HepG2 (cell line): ENCODE results near the gene LTC4S. TPM values are rescaled to one million over a fixed set of nuclear protein-coding genes. Genes with fewer than 3 reads are reported as not detected.

ENCODE experiments used
- ATM ChIP-seq: fragments of 450-650 bp; IDR thresholded peaks from 2 replicates; pipeline ENCODE4 v1.7.1; 2017; ENCODE audit warnings: mild to moderate bottlenecking, borderline replicate concordance
- FOXC1 ChIP-seq: sonication (generic); formaldehyde crosslinking; IDR thresholded peaks from 2 replicates; pipeline ENCODE4 v1.8.0; 2022; ENCODE audit warnings: mild to moderate bottlenecking, missing genetic modification reagents, borderline replicate concordance
- FOXP4 ChIP-seq: sonication (generic); formaldehyde crosslinking; IDR thresholded peaks from 2 replicates; pipeline ENCODE4 v1.4.0; 2020; ENCODE audit warnings: missing genetic modification reagents
- HNRNPUL1 ChIP-seq: fragments of 200-400 bp; formaldehyde crosslinking; IDR thresholded peaks from 2 replicates; pipeline ENCODE4 v1.6.1; 2017; ENCODE audit warnings: low read depth, mild to moderate bottlenecking, low read length, moderate library complexity
- MED1 ChIP-seq: sonication (generic); formaldehyde crosslinking; IDR thresholded peaks from 2 replicates; pipeline ENCODE4 v1.4.0; 2020; ENCODE audit warnings: missing genetic modification reagents
- POLR2AphosphoS5 ChIP-seq: IDR thresholded peaks from 2 replicates; pipeline ENCODE4 v1.6.1; 2012; ENCODE audit warnings: low read depth, low read length
- PRDM10 ChIP-seq: sonication (generic); formaldehyde crosslinking; IDR thresholded peaks from 2 replicates; pipeline ENCODE4 v1.4.0; 2020; ENCODE audit warnings: low read depth, missing genetic modification reagents
- SMARCE1 ChIP-seq: fragments of 450-650 bp; IDR thresholded peaks from 2 replicates; pipeline ENCODE4 v1.6.1; 2017; ENCODE audit warnings: borderline replicate concordance
- SP4 ChIP-seq: sonication (generic); formaldehyde crosslinking; IDR thresholded peaks from 2 replicates; pipeline ENCODE4 v1.8.1; 2023; ENCODE audit warnings: mild to moderate bottlenecking, missing genetic modification reagents
- TEAD3 ChIP-seq: optimal IDR thresholded peaks from 2 replicates; pipeline ENCODE3; 2016; ENCODE audit warnings: borderline replicate concordance
- ZNF235 ChIP-seq: sonication (generic); formaldehyde crosslinking; IDR thresholded peaks from 2 replicates; pipeline ENCODE4 v1.8.1; 2023; ENCODE audit warnings: mild to moderate bottlenecking, missing genetic modification reagents, borderline replicate concordance
- ZNF619 ChIP-seq: sonication (generic); formaldehyde crosslinking; IDR thresholded peaks from 2 replicates; pipeline ENCODE4 v1.4.0; 2020; ENCODE audit warnings: mild to moderate bottlenecking, missing genetic modification reagents
- ZNF777 ChIP-seq: sonication (generic); formaldehyde crosslinking; IDR thresholded peaks from 2 replicates; pipeline ENCODE4 v1.4.0; 2020; ENCODE audit warnings: missing genetic modification reagents
- ZNF883 ChIP-seq: sonication (generic); formaldehyde crosslinking; IDR thresholded peaks from 2 replicates; pipeline ENCODE4 v1.5.1; 2020; ENCODE audit warnings: mild to moderate bottlenecking, missing genetic modification reagents; ENCODE audit errors: not compliant biosample characterization
- polyA plus RNA-seq, 8 experiments: library from polyadenylated mRNA; depleted of rRNA in 3 of 8; stranded (reverse) in 7 of 8; unstranded in 1 of 8; fragments of >200 nt; fragmentation: Illumina TruSeq in 4 of 8; extraction: Trizol in 4 of 8; gene quantifications; 2 replicates each; pipeline versions ENCODE4 v1.2.1 to v1.2.3, GENCODE V29; 2011 to 2016; ENCODE audit warnings: low read depth in 4 of 8, missing spikeins in 1 of 8, mixed read lengths in 1 of 8; ENCODE audit not compliant: insufficient read depth in 1 of 8
- total RNA-seq, 5 experiments: library from RNA; depleted of rRNA; stranded (reverse); fragments of >200 nt; fragmentation: Illumina TruSeq; extraction: Trizol; gene quantifications; 2 replicates each; pipeline ENCODE4 v1.2.3, GENCODE V29; 2016; ENCODE audit warnings: low read depth in 1 of 5
- TF ChIP-seq, protein P1 (sequence below): sonication (generic); formaldehyde crosslinking; IDR thresholded peaks from 2 replicates; pipeline ENCODE4 v1.4.0; 2020; ENCODE audit warnings: missing genetic modification reagents

LTC4S gene
- total and polyA plus RNA-seq, 2 of the 13 experiments (the other 11 are each of a cell fraction or from before 2014, with no cell fraction given): 0.35 TPM; not detected in 1

DNA sequence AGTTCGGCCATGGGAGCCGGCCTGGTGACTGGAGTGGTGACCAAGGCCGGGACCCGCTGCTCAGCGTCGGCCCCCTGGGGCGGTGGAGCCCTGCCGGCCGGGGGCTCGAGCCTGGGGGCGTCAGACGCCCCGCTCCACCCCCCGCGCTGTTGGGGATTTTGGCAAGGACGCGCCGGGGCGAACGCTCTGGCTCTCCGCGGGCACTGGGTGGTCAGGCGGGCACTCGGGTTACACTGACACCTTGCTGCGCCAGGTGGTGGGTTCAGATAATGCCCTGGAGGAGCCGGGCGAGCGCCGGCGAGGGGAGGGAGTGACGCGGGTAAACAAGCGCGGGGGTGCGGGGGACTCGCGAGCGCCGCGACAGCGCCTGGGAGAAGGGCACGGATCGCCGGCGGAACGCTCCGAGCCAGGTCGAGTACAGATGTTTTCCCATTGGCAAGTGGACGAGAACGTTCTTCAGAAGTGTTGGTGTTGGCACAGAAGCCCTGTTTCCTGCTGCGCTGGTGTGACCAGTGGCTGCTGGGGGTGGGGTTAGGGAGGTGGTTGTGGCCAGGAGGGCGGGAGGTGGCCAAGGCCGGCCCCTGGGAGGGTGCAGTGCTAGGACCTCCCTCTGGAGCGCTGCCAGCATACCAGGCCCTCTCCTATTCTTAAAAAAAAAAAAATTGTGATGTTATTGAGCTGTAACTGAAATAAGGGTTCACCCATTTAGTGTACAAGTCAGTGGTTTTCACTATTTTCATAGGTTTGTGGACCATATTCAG is 27.7 kb downstream of the LTC4S start (continued):
- TF ChIP-seq, protein P1, sequence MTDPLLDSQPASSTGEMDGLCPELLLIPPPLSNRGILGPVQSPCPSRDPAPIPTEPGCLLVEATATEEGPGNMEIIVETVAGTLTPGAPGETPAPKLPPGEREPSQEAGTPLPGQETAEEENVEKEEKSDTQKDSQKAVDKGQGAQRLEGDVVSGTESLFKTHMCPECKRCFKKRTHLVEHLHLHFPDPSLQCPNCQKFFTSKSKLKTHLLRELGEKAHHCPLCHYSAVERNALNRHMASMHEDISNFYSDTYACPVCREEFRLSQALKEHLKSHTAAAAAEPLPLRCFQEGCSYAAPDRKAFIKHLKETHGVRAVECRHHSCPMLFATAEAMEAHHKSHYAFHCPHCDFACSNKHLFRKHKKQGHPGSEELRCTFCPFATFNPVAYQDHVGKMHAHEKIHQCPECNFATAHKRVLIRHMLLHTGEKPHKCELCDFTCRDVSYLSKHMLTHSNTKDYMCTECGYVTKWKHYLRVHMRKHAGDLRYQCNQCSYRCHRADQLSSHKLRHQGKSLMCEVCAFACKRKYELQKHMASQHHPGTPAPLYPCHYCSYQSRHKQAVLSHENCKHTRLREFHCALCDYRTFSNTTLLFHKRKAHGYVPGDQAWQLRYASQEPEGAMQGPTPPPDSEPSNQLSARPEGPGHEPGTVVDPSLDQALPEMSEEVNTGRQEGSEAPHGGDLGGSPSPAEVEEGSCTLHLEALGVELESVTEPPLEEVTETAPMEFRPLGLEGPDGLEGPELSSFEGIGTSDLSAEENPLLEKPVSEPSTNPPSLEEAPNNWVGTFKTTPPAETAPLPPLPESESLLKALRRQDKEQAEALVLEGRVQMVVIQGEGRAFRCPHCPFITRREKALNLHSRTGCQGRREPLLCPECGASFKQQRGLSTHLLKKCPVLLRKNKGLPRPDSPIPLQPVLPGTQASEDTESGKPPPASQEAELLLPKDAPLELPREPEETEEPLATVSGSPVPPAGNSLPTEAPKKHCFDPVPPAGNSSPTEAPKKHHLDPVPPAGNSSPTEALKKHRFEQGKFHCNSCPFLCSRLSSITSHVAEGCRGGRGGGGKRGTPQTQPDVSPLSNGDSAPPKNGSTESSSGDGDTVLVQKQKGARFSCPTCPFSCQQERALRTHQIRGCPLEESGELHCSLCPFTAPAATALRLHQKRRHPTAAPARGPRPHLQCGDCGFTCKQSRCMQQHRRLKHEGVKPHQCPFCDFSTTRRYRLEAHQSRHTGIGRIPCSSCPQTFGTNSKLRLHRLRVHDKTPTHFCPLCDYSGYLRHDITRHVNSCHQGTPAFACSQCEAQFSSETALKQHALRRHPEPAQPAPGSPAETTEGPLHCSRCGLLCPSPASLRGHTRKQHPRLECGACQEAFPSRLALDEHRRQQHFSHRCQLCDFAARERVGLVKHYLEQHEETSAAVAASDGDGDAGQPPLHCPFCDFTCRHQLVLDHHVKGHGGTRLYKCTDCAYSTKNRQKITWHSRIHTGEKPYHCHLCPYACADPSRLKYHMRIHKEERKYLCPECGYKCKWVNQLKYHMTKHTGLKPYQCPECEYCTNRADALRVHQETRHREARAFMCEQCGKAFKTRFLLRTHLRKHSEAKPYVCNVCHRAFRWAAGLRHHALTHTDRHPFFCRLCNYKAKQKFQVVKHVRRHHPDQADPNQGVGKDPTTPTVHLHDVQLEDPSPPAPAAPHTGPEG (CRISPR knock-in tag): 0 out of 2 replicates have a peak, but pooled peaks have one; percentile 12
- TF ChIP-seq ZNF235 (CRISPR knock-in tag) (no peak), PRDM10 (0 out of 2 replicates have a peak, but pooled peaks have one; percentile 29), ZNF883 (CRISPR knock-in tag) (peak; percentile 71), FOXP4 (CRISPR knock-in tag) (peak; percentile 60; the same call in 1 of the 2 replicates), POLR2AphosphoS5 (peak; percentile 78), MED1 (CRISPR knock-in tag) (peak; percentile 60; the same call in 1 of the 2 replicates), FOXC1 (no peak), SP4 (peak; percentile 67), ATM (no peak), TEAD3 (CRISPR knock-in tag) (peak; percentile 44), ZNF777 (peak; percentile 47; the same call in 1 of the 2 replicates), SMARCE1 (no peak), HNRNPUL1 (no peak), ZNF619 (CRISPR knock-in tag) (no peak)
